Keratinocyte (primary cell): Measurements from ENCODE around the gene ANKRD44.

Experiments
- EZH2 ChIP-seq: IDR thresholded peaks from one replicate; pipeline ENCODE4 v1.6.1; 2012; ENCODE audit warnings: inconsistent platforms, mild to moderate bottlenecking, low read length, moderate library complexity
- TF ChIP-seq, protein P1 (sequence below), 3 experiments: IDR thresholded peaks in 1 of 3; conservative IDR thresholded peaks in 1 of 3; optimal IDR thresholded peaks in 1 of 3; 2 replicates in 2 of 3; 3 replicates in 1 of 3; pipeline versions ENCODE3 to v1.5.1; 2011; ENCODE audit warnings: low read length in 3 of 3, mild to moderate bottlenecking in 3 of 3, moderate library complexity in 2 of 3, control low read depth in 1 of 3, inconsistent platforms in 1 of 3; ENCODE audit not compliant: insufficient read depth in 2 of 3; ENCODE audit errors: extremely low read depth in 1 of 3

DNA sequence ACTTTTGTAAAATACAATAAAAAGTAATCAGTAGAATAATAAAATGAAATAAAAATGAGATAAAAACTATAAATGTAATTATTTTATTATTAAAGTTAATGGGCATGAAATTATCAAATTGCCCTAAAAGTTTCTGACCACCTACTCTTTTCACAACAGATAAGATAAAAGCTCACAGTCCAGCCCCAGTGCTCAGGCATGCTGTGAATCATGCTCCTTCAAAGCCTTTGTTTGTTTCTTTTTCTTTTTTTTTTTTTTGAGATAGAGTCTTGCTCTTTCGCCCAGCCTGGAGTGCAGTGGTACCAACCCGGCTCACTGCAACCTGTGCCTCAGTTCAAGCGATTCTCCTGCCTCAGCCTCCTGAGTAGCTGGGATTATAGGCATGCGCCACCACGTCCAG, 181.7 kb downstream of the ANKRD44 start:
- TF ChIP-seq, protein P1, sequence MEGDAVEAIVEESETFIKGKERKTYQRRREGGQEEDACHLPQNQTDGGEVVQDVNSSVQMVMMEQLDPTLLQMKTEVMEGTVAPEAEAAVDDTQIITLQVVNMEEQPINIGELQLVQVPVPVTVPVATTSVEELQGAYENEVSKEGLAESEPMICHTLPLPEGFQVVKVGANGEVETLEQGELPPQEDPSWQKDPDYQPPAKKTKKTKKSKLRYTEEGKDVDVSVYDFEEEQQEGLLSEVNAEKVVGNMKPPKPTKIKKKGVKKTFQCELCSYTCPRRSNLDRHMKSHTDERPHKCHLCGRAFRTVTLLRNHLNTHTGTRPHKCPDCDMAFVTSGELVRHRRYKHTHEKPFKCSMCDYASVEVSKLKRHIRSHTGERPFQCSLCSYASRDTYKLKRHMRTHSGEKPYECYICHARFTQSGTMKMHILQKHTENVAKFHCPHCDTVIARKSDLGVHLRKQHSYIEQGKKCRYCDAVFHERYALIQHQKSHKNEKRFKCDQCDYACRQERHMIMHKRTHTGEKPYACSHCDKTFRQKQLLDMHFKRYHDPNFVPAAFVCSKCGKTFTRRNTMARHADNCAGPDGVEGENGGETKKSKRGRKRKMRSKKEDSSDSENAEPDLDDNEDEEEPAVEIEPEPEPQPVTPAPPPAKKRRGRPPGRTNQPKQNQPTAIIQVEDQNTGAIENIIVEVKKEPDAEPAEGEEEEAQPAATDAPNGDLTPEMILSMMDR (optimal IDR thresholded peaks at IDR 0.05 in 1 of 3, IDR thresholded peaks at IDR 0.05 in 1 of 3, conservative IDR thresholded peaks at IDR 0.05 in 1 of 3; ENCODE audit: extremely low read depth in 1 of 3, insufficient read depth in 2 of 3, low read length in 3 of 3): no peak
- TF ChIP-seq EZH2: no peak
